OCI-LY1 (cell line): Measurements from ENCODE around the gene KRTAP21-2.

Source experiments
- H2AFZ ChIP-seq: fragments of 200-600 bp; sonication (generic), shearing (Covaris generic); 2 replicates; pipeline ENCODE4 v1.6.0; 2014; ENCODE audit warnings: antibody characterized with exemption, mild to moderate bottlenecking, low read length
- H3F3A ChIP-seq: fragments of 200-600 bp; sonication (generic), shearing (Covaris generic); 2 replicates; pipeline ENCODE4 v1.6.0; 2014; ENCODE audit warnings: mild to moderate bottlenecking, antibody characterized with exemption, low read length, moderate library complexity; ENCODE audit not compliant: insufficient read depth
- H3K27ac ChIP-seq: fragments of 200-600 bp; sonication (generic); 2 replicates; pipeline ENCODE4 v1.5.1; 2014; ENCODE audit warnings: low read length, mixed run types, mild to moderate bottlenecking, low read depth; ENCODE audit not compliant: poor library complexity, severe bottlenecking
- H3K27me3 ChIP-seq: fragments of 200-600 bp; sonication (generic); 2 replicates; pipeline ENCODE4 v1.6.0; 2014; ENCODE audit warnings: antibody characterized with exemption, mild to moderate bottlenecking, low read length, moderate library complexity; ENCODE audit not compliant: insufficient read depth
- H3K36me3 ChIP-seq: fragments of 200-600 bp; sonication (generic); 2 replicates; pipeline ENCODE4 v1.6.1; 2014; ENCODE audit warnings: mild to moderate bottlenecking, antibody characterized with exemption, low read length, moderate library complexity, mixed read lengths; ENCODE audit not compliant: insufficient read depth
- H3K4me1 ChIP-seq: fragments of 200-600 bp; sonication (generic); 2 replicates; pipeline ENCODE4 v1.5.1; 2014; ENCODE audit warnings: mild to moderate bottlenecking, low read length, moderate library complexity; ENCODE audit not compliant: insufficient read depth, severe bottlenecking
- H3K4me2 ChIP-seq: fragments of 200-600 bp; sonication (generic), shearing (Covaris generic); 2 replicates; pipeline ENCODE4 v1.6.1; 2014; ENCODE audit warnings: low read length
- H3K4me3 ChIP-seq: fragments of 200-600 bp; sonication (generic); 2 replicates; pipeline ENCODE4 v1.5.1; 2014; ENCODE audit warnings: low read length, low read depth, mild to moderate bottlenecking, mixed read lengths; ENCODE audit not compliant: poor library complexity, severe bottlenecking
- H3K79me2 ChIP-seq: fragments of 200-600 bp; shearing (Covaris generic); 2 replicates; pipeline ENCODE4 v1.6.1; 2016; ENCODE audit warnings: mixed run types, low read length, mixed read lengths; ENCODE audit not compliant: insufficient read depth
- H3K9ac ChIP-seq: fragments of 200-600 bp; sonication (generic), shearing (Covaris generic); 2 replicates; pipeline ENCODE4 v1.6.1; 2014; ENCODE audit warnings: mild to moderate bottlenecking, low read length, mixed read lengths
- H3K9me2 ChIP-seq: fragments of 200-600 bp; sonication (generic), shearing (Covaris generic); 2 replicates; pipeline ENCODE4 v1.6.1; 2014; ENCODE audit warnings: low read depth, mild to moderate bottlenecking, low read length, mixed read lengths
- H3K9me3 ChIP-seq: fragments of 200-600 bp; shearing (Covaris generic); 2 replicates; pipeline ENCODE4 v1.6.1; 2014; ENCODE audit warnings: low read length, mixed read lengths
- H4K20me1 ChIP-seq: fragments of 200-600 bp; sonication (generic), shearing (Covaris generic); 2 replicates; pipeline ENCODE4 v1.6.0; 2016; ENCODE audit warnings: mild to moderate bottlenecking, low read length; ENCODE audit not compliant: insufficient read depth
- CTCF ChIP-seq: fragments of 200-600 bp; sonication (generic), shearing (Covaris generic); IDR thresholded peaks from 2 replicates; pipeline ENCODE4 v1.5.1; 2017; ENCODE audit warnings: mild to moderate bottlenecking, antibody characterized with exemption, low read length, moderate library complexity, mixed read lengths
- EZH2 ChIP-seq: fragments of 200-600 bp; sonication (generic), shearing (Covaris generic); IDR thresholded peaks from 2 replicates; pipeline ENCODE4 v1.8.0; 2017; ENCODE audit warnings: borderline replicate concordance, mixed run types, mild to moderate bottlenecking, antibody characterized with exemption, low read length, moderate library complexity, mixed read lengths

The KRTAP21-2 gene

DNA sequence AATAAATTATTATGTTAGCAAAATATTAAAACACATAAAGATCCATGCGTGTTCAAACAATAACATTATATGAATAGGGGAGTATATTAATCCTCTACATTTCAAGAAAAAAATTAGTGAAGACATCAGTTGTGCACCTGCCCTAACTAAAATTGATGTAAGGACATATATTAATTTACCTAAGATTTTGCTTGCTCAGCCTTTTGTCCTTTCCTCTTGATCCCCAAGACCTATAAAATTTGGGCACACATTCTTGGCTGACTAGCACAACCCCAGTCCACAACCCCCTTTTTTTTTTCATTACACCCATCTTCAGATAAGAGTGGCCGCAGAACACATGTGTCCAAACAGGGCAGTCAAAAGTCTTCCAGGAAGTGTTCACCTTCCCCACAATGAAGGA lies 6.6 kb downstream of the KRTAP21-2 start:
- no peak overlapping the region for H2AFZ ChIP-seq
- no peaks in the 10 kb centered on the region for H3K36me3 ChIP-seq
- H4K20me1 ChIP-seq: no peaks in the 10 kb centered on the region
- no peaks in the 10 kb centered on the region for H3F3A ChIP-seq
- no peaks in the 10 kb centered on the region for H3K9me2 ChIP-seq
- H3K4me2 ChIP-seq: no peak overlapping the region
- no peak for TF ChIP-seq EZH2
- no peak for TF ChIP-seq CTCF
- H3K4me3 ChIP-seq: no peak overlapping the region
- no peak overlapping the region for H3K27ac ChIP-seq
- H3K9me3 ChIP-seq: no peaks in the 10 kb centered on the region
- H3K79me2 ChIP-seq: no peaks in the 10 kb centered on the region
- no peaks in the 10 kb centered on the region for H3K27me3 ChIP-seq
- H3K9ac ChIP-seq: no peak overlapping the region
- no peaks in the 10 kb centered on the region for H3K4me1 ChIP-seq

- H3F3A ChIP-seq: no peaks in the 10 kb centered on the region
- H3K4me2 ChIP-seq: no peak overlapping the region
- H3K4me3 ChIP-seq: no peak overlapping the region
- H3K9ac ChIP-seq: no peak overlapping the region
- H3K27ac ChIP-seq: no peak overlapping the region
- no peak overlapping the region for H2AFZ ChIP-seq
- H3K36me3 ChIP-seq: no peaks in the 10 kb centered on the region
- TF ChIP-seq CTCF (no peak), EZH2 (no peak)
- no peaks in the 10 kb centered on the region for H3K9me3 ChIP-seq
- no peaks in the 10 kb centered on the region for H3K79me2 ChIP-seq
- H3K27me3 ChIP-seq: no peaks in the 10 kb centered on the region
- no peaks in the 10 kb centered on the region for H4K20me1 ChIP-seq
- H3K9me2 ChIP-seq: no peaks in the 10 kb centered on the region
- no peaks in the 10 kb centered on the region for H3K4me1 ChIP-seq
Measured at GRCh38 chr21:30733026-30733425, 14.0 kb downstream of the KRTAP21-2 start.

DNA sequence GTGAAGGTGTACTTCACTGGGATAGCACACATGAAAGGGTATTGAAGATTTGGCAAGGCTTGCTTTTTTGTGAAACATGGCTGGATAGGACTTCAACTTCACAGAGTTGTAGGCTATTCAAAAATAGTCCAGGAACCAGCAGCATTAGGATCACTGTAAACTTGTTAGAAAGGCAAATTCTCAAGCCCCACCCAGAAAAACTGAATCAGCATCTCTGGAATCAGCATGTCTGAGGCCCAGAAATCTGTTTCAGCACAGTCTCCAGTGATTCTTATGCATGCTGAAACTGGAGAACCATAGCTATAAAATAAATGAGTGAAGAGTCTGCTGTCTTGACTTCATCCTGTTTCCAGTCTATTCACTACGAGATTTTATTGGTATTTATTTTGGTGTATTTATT lies 20.3 kb downstream of the KRTAP21-2 start:
- Histone ChIP-seq H3K9ac (no peak overlapping the region), H3K79me2 (no peaks in the 10 kb centered on the region)
- TF ChIP-seq EZH2 (no peak), CTCF (no peak)

More for the DNA sequence above, 20.3 kb downstream of the KRTAP21-2 start:
- Histone ChIP-seq H3K4me2 (no peak overlapping the region), H3K4me1 (no peaks in the 10 kb centered on the region), H3K36me3 (no peaks in the 10 kb centered on the region), H3K9me2 (no peaks in the 10 kb centered on the region), H3F3A (no peaks in the 10 kb centered on the region), H2AFZ (no peak overlapping the region), H3K4me3 (no peak overlapping the region), H3K9me3 (no peaks in the 10 kb centered on the region), H4K20me1 (no peaks in the 10 kb centered on the region), H3K27me3 (no peaks in the 10 kb centered on the region), H3K27ac (no peak overlapping the region)
